Measurements from ENCODE around the gene CXXC5. TPM values are rescaled to one million over a fixed set of nuclear protein-coding genes. Genes with fewer than 3 reads are reported as not detected.

CXXC5 gene
- total and polyA plus RNA-seq, 3 experiments from 2014 or later, result 2.1 to 67.0 (median 3.1) TPM

DNA sequence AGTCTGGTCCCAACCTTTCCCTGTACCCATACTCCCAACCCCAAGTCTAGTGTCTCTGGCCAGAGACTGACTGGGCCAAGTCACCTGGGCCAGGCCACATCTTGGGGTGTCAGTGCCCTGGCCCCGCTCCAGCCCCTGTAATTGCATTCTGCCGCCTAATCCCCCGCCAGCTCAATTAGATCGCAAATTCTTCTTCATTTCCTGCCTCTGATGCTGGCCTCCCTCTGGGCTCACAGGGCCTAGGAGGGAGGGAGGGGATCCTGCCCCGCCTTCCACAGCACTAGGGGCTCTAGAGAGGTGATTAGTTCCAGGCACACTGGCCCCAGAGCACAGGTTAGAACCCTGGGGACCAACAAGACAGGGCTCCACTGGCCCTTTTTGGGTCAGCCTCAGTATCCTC is 5.5 kb downstream of the CXXC5 start:
- DNase-seq, result no peak
- ChIA-PET CTCF (interaction anchor here (1.0 kb wide), 2 partner anchors 16 to 18 kb away, joined by 3 to 4 read pairs; no protein-coding TSS in a partner anchor), POLR2A (interaction anchor here (1.1 to 2.5 kb wide), 2 partner anchors 18 to 88 kb away, joined by 5 to 18 read pairs; no protein-coding TSS in a partner anchor)
- H3K9me3 ChIP-seq (ENCODE audit: low read length), result no peaks in the 10 kb centered on the region
- peaks cover 0 to 3% (median 0%) of the 10 kb centered on the region in 3 donors for H3K36me3 Mint-ChIP-seq
- H3K9me3 Mint-ChIP-seq, result no peaks in the 10 kb centered on the region
- peaks cover 32% of the 10 kb centered on the region for H3K27me3 ChIP-seq (ENCODE audit: insufficient read depth, low read length, poor library complexity, severe bottlenecking)
- peaks cover 10 to 26% of the 10 kb centered on the region in 2 donors for H3K27me3 Mint-ChIP-seq
- H3K4me3 ChIP-seq (ENCODE audit: low read length), result no peak overlapping the region
- peak overlapping the region; percentile 28 to 97 (median 78) for H3K27ac Mint-ChIP-seq
- H3K4me3 Mint-ChIP-seq, result peak overlapping the region in 6 of 7 donors; percentile 44 to 96 (median 64)
- H3K27ac ChIP-seq (ENCODE audit: low read depth, low read length), result no peak overlapping the region
- peaks cover 47 to 62% (median 56%) of the 10 kb centered on the region in 3 donors for H3K4me1 Mint-ChIP-seq
- peaks cover 39% of the 10 kb centered on the region for H3K4me1 ChIP-seq (ENCODE audit: insufficient read depth, low read length)
- H3K36me3 ChIP-seq (ENCODE audit: insufficient read depth, low read length), result no peaks in the 10 kb centered on the region

DNA sequence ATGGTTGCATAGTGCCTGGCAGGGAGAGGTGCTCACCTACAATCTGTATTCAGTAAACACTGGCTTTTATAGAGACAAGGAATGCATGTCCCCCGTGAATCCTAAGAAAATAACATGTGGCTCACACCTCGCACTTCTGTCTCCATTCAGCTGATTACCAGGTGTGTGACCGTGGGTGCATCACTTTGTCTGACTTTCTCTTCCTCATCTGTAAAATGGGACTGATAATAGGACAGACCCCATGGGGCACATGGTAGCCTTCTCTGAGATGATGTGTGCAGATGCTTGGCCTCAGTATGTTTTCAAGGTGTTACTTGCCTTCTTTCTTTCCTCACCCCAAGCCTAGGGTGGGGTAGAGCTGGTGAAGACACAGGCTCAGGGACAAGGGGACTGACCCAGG is 6.3 kb downstream of the CXXC5 start:
- no peak for DNase-seq
- POLR2A ChIA-PET, result no interaction called here
- CTCF ChIA-PET, result interaction anchor here (1.0 to 1.1 kb wide), 3 partner anchors 17 to 111 kb away, joined by 3 to 6 read pairs (median 4); no protein-coding TSS in a partner anchor
- Mint-ChIP-seq H3K9me3 (no peaks in the 10 kb centered on the region), H3K4me1 (peaks cover 47 to 65% (median 60%) of the 10 kb centered on the region in 3 donors), H3K36me3 (peaks cover 0 to 3% (median 0%) of the 10 kb centered on the region in 3 donors), H3K27me3 (peaks cover 8 to 25% of the 10 kb centered on the region in 2 donors), H3K27ac (peak overlapping the region in 5 of 8 donors; percentile 68 to 92 (median 78)), H3K4me3 (peak overlapping the region in 1 of 7 donors; percentile 96)
- H3K4me3 ChIP-seq (ENCODE audit: low read length), result no peak overlapping the region
- H3K9me3 ChIP-seq (ENCODE audit: low read length), result no peaks in the 10 kb centered on the region
- H3K36me3 ChIP-seq (ENCODE audit: insufficient read depth, low read length), result no peaks in the 10 kb centered on the region
- H3K4me1 ChIP-seq (ENCODE audit: insufficient read depth, low read length), result peaks cover 34% of the 10 kb centered on the region
- H3K27me3 ChIP-seq (ENCODE audit: insufficient read depth, low read length, poor library complexity, severe bottlenecking), result peaks cover 29% of the 10 kb centered on the region
- peak overlapping the region; percentile 6 for H3K27ac ChIP-seq (ENCODE audit: low read depth, low read length)

DNA sequence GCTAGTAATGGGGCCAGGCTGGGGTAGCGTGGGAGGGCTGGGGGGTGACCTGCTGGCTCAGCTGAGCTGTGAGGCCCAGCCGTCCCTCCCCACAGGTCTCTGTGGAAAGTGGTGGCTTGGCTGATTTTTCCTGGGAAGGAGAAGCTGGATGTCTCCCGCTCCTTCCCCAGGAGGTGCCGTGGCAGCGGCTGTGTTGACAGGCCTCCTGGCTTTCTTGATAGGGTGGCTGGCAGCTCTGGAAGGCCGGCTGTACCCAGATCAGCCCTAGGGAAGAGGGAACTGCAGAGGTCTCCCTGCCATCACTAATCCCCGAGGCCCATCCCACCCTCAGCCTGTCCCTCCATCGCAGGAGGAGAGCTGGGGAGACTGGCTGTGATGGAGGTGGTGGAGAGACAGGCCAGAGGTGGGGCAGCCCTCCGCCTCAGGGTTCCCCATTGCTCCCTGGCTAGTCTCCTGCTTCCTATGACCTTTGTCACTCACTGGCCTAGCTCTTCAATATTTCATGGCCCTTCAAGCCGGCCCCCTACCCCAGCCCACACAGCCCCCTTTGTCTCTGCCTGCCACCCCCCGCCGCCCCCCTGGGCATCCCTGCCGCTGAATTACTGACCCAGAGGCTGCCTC is 6.8 kb downstream of the CXXC5 start:
- H3K4me3 ChIP-seq (ENCODE audit: low read length), result no peak overlapping the region

DNA sequence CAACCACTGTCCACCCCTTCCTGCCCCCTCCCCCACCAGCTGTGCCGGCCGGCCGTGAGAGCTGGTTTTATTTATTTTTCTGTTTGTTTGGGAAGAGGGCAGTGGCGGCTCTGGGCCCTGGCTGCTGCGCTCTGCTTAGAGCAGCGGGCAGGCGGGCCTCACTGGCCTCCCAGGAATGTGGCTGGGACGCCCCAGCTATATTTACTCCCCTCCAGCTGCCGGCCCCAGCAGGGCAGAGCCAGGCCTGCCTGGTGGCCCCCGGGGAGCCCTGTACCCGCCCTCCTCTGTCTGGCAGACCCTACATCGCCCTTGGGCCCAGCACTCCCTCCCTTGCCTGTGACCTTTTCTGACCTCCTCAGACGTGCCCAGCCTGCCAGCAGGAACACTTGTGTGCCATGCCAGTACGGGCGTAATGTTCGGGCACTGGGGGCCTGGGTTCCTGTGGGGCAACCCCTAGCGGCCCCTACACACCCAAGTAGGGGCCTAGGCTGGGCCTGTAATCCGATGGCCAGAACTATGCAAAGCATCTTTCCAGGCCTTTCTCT is 7.7 kb downstream of the CXXC5 start:
- Histone ChIP-seq H3K27ac (ENCODE audit: low read depth, low read length) (no peak overlapping the region), H3K36me3 (ENCODE audit: insufficient read depth, low read length) (no peaks in the 10 kb centered on the region), H3K27me3 (ENCODE audit: insufficient read depth, low read length, poor library complexity, severe bottlenecking) (peaks cover 15% of the 10 kb centered on the region), H3K4me1 (ENCODE audit: insufficient read depth, low read length) (peaks cover 20% of the 10 kb centered on the region), H3K4me3 (ENCODE audit: low read length) (no peak overlapping the region), H3K9me3 (ENCODE audit: low read length) (no peaks in the 10 kb centered on the region)
- Mint-ChIP-seq H3K4me1 (peaks cover 41 to 56% (median 51%) of the 10 kb centered on the region in 3 donors), H3K27me3 (peaks cover 2 to 20% of the 10 kb centered on the region in 2 donors), H3K9me3 (no peaks in the 10 kb centered on the region), H3K36me3 (no peaks in the 10 kb centered on the region), H3K4me3 (no peak overlapping the region), H3K27ac (peak overlapping the region in 2 of 8 donors; percentile 22 to 72)
- ChIA-PET POLR2A (interaction anchor here (1.0 kb wide), 1 partner anchor 22 kb away, joined by 3 read pairs; no protein-coding TSS in a partner anchor), CTCF (interaction anchor here (1.1 kb wide), 1 partner anchor 110 kb away, joined by 6 read pairs; no protein-coding TSS in a partner anchor)
- DNase-seq, result no peak

More for the DNA sequence above, 6.8 kb downstream of the CXXC5 start:
- no peak overlapping the region for H3K4me3 Mint-ChIP-seq
- Histone ChIP-seq H3K9me3 (ENCODE audit: low read length) (no peaks in the 10 kb centered on the region), H3K4me1 (ENCODE audit: insufficient read depth, low read length) (peaks cover 29% of the 10 kb centered on the region), H3K27ac (ENCODE audit: low read depth, low read length) (no peak overlapping the region), H3K36me3 (ENCODE audit: insufficient read depth, low read length) (no peaks in the 10 kb centered on the region), H3K27me3 (ENCODE audit: insufficient read depth, low read length, poor library complexity, severe bottlenecking) (peaks cover 24% of the 10 kb centered on the region)
- H3K36me3 Mint-ChIP-seq, result no peaks in the 10 kb centered on the region
- CTCF ChIA-PET, result interaction anchor here (1.1 kb wide), 1 partner anchor 111 kb away, joined by 6 read pairs; no protein-coding TSS in a partner anchor
- H3K4me1 Mint-ChIP-seq, result peaks cover 42 to 61% (median 56%) of the 10 kb centered on the region in 3 donors
- DNase-seq, result no peak
- peaks cover 2 to 20% of the 10 kb centered on the region in 2 donors for H3K27me3 Mint-ChIP-seq
- peak overlapping the region in 5 of 8 donors; percentile 30 to 74 (median 71) for H3K27ac Mint-ChIP-seq
- POLR2A ChIA-PET, result interaction anchor here (1.0 kb wide), 1 partner anchor 21 kb away, joined by 3 read pairs; no protein-coding TSS in a partner anchor
- no peaks in the 10 kb centered on the region for H3K9me3 Mint-ChIP-seq

DNA sequence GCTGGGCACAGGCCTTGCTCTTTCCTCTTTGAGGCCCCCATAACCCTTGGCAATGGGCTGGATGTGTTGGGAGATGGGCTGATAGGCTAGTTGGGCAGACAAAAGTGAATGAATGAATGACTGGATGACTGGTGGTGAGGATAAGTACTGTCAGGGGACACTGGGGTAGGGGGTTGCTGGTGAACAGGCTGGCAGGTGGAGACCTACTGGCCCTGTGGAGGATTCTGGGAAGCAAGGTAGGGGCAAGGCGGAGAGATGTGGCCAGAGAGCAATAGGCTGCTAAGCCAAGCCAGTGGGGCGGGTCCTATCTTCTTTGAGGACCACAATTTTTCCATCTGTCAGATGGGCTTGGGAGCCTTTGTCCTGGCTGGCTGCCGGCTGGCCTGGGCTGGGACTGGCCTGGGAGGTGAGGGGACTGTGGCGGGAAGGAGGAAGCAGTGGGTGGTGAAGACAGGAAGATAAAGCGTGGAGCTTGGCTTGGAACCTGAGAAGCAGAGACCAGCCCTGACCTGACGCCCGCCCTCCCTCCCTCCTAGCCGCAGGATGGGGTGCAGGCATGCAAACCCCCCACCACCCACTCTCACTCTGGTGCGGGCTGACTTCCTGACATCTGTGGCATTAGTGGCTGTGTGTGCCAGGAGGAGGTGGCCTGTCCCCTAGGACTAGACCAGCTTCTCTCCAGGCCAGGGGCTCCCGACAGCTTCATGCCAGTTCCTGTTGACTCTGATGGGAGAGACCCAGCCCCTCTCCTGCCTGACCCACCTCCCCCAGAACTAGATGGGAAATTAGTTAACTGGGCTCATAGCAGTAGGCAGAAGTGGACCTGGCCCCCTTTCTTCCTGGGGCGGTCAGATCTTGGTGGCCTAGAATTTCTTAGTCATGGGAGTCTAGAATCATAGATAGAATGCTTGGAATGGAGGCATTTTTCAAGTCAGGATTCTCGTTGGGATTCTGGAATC is 9.5 kb downstream of the CXXC5 start:
- H3K4me1 Mint-ChIP-seq, result peaks cover 34 to 46% (median 43%) of the 10 kb centered on the region in 3 donors
- ChIA-PET CTCF (no interaction called here), POLR2A (no interaction called here)
- peaks cover under 1 to 4% of the 10 kb centered on the region in 2 donors for H3K27me3 Mint-ChIP-seq
- Histone ChIP-seq H3K27me3 (ENCODE audit: insufficient read depth, low read length, poor library complexity, severe bottlenecking) (peaks cover under 1% of the 10 kb centered on the region), H3K9me3 (ENCODE audit: low read length) (no peaks in the 10 kb centered on the region), H3K4me1 (ENCODE audit: insufficient read depth, low read length) (peaks cover 12% of the 10 kb centered on the region), H3K36me3 (ENCODE audit: insufficient read depth, low read length) (no peaks in the 10 kb centered on the region), H3K27ac (ENCODE audit: low read depth, low read length) (peak overlapping the region; percentile 16), H3K4me3 (ENCODE audit: low read length) (no peak overlapping the region)
- no peaks in the 10 kb centered on the region for H3K9me3 Mint-ChIP-seq
- peak overlapping the region in 5 of 7 donors; percentile 21 to 75 (median 55) for H3K4me3 Mint-ChIP-seq
- peak overlapping the region in 7 of 8 donors; percentile 24 to 95 (median 75) for H3K27ac Mint-ChIP-seq
- no peaks in the 10 kb centered on the region for H3K36me3 Mint-ChIP-seq
- no peak for DNase-seq

DNA sequence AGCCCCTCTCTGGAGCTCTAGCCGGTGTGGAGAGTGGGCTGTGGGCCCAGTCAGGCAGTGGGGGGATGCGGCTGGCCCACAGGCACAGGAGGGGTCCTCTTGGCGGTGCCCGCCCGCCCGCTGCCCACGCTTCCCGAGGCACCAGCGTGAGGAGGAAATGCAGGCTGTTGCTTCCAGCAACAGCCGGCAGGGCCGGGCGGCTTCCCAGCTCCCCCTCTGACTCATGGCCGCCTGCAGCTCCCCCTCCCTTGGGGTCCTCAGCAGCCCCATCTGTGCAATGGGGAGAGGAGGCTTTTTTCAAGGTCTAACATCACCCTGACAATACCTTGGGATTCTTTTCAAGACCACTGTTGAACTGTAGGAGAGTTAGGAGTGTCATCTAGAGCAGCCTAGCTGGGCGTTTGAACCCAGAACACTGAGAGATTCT is 10.4 kb downstream of the CXXC5 start:
- Histone ChIP-seq H3K27me3 (ENCODE audit: insufficient read depth, low read length, poor library complexity, severe bottlenecking) (no peaks in the 10 kb centered on the region), H3K27ac (ENCODE audit: low read depth, low read length) (peak overlapping the region; percentile 16), H3K4me1 (ENCODE audit: insufficient read depth, low read length) (peaks cover 12% of the 10 kb centered on the region), H3K36me3 (ENCODE audit: insufficient read depth, low read length) (no peaks in the 10 kb centered on the region), H3K4me3 (ENCODE audit: low read length) (no peak overlapping the region), H3K9me3 (ENCODE audit: low read length) (no peaks in the 10 kb centered on the region)
- no peak for DNase-seq
- ChIA-PET POLR2A (interaction anchor here (0.5 kb wide), 1 partner anchor 1144 kb away, joined by 3 read pairs; no protein-coding TSS in a partner anchor), CTCF (interaction anchor here (1.0 kb wide), 1 partner anchor 25 kb away, joined by 3 read pairs; no protein-coding TSS in a partner anchor)
- Mint-ChIP-seq H3K9me3 (no peaks in the 10 kb centered on the region), H3K4me1 (peaks cover 37 to 44% (median 43%) of the 10 kb centered on the region in 3 donors), H3K27ac (peak overlapping the region in 5 of 8 donors; percentile 24 to 94 (median 75)), H3K36me3 (no peaks in the 10 kb centered on the region), H3K27me3 (no peaks in the 10 kb centered on the region), H3K4me3 (peak overlapping the region in 3 of 7 donors; percentile 15 to 75 (median 63))

DNA sequence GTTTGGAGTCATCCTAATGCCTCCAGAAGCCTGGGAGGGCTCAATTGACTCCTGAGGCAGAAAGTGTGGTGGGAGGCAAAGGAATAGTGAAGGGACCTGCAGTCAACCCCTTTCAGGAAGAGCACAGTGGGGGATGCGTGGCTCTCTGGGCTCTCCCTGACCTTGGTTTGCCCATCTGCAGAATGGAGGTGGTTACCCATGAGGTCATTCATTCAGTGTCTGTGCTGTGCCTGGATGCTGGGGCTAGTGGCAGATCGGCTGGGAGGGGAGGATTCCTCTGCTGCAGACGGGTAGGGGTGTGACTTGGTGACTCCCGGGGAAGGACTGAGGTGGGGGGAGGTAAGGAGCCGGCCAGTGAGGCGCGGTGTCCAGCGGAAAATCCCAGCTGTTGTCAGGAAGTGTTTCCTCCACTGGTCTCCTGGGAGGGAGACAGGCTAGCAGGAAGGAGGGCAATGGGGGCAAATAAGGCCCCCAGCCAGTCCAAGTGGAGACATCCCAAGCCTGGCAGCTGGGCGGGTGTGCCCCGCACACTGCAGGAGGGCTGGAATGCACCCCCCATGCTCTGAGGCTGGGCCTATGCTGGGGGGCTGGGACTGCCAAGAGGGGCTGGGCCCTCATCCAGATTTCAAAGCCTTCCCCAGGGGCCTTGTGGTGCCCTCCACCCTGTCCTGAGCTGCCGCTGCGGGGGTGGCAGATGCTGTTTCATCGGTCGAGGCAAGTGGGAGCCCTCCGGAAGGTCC is 10.9 kb downstream of the CXXC5 start:
- Histone ChIP-seq H3K9me3 (ENCODE audit: low read length) (no peaks in the 10 kb centered on the region), H3K27me3 (ENCODE audit: insufficient read depth, low read length, poor library complexity, severe bottlenecking) (no peaks in the 10 kb centered on the region), H3K36me3 (ENCODE audit: insufficient read depth, low read length) (no peaks in the 10 kb centered on the region), H3K27ac (ENCODE audit: low read depth, low read length) (no peak overlapping the region), H3K4me3 (ENCODE audit: low read length) (no peak overlapping the region), H3K4me1 (ENCODE audit: insufficient read depth, low read length) (peaks cover 12% of the 10 kb centered on the region)
- no peak for DNase-seq
- Mint-ChIP-seq H3K4me1 (peaks cover 32 to 39% (median 38%) of the 10 kb centered on the region in 3 donors), H3K9me3 (no peaks in the 10 kb centered on the region), H3K36me3 (no peaks in the 10 kb centered on the region), H3K27me3 (no peaks in the 10 kb centered on the region), H3K27ac (peak overlapping the region in 6 of 8 donors; percentile 10 to 94 (median 40)), H3K4me3 (peak overlapping the region in 3 of 7 donors; percentile 15 to 75 (median 63))
- POLR2A ChIA-PET, result interaction anchor here (0.5 kb wide), 1 partner anchor 1144 kb away, joined by 3 read pairs; no protein-coding TSS in a partner anchor
- CTCF ChIA-PET, result interaction anchor here (0.8 to 1.0 kb wide), 3 partner anchors 26 to 106 kb away, joined by 3 read pairs; no protein-coding TSS in a partner anchor

All from CD8-positive, alpha-beta memory T cell (primary cell).